OCI-LY1 (cell line): ENCODE results near the gene NR3C1.

Source experiments
- CTCF ChIP-seq: fragments of 200-600 bp; sonication (generic), shearing (Covaris generic); IDR thresholded peaks from 2 replicates; pipeline ENCODE4 v1.5.1; 2017; ENCODE audit warnings: mild to moderate bottlenecking, antibody characterized with exemption, low read length, moderate library complexity, mixed read lengths
- EZH2 ChIP-seq: fragments of 200-600 bp; sonication (generic), shearing (Covaris generic); IDR thresholded peaks from 2 replicates; pipeline ENCODE4 v1.8.0; 2017; ENCODE audit warnings: borderline replicate concordance, mixed run types, mild to moderate bottlenecking, antibody characterized with exemption, low read length, moderate library complexity, mixed read lengths

GRCh38 chr5:143304836-143305475 is 98.5 kb downstream of the NR3C1 start:
- TF ChIP-seq CTCF, result no peak
- TF ChIP-seq EZH2, result no peak
